GM21515 (cell line): ENCODE data around the gene CACNA1C.

Source experiments
- ATAC-seq: cut with Tn5 transposase; IDR thresholded peaks from one replicate; pipeline ENCODE4 v1.9.1; 2021; ENCODE audit not compliant: unreplicated experiment

Gene CACNA1C

GRCh38 chr12:2562400-2562799, 509.6 kb downstream of the CACNA1C start:
- no peak for ATAC-seq

DNA sequence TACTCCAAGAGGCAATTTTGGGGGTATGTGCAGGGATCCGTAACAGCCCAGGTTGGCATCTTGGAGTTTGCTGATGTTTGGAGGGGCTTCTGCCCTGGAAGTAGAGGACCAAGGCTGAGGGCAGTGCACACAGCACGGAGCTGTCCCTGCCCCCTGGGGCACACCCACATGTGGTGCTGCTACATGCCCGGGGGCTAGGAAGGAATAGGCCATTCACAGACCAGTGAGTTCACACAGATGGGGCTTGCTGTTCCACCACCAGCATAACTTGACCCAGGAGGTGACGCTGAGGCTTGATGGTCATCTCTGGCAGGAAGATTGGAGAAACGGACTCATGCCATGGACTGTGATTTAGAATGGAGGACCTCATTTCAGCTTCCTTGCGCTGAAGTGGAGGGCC, 510.9 kb downstream of the CACNA1C start:
- ATAC-seq: no peak

DNA sequence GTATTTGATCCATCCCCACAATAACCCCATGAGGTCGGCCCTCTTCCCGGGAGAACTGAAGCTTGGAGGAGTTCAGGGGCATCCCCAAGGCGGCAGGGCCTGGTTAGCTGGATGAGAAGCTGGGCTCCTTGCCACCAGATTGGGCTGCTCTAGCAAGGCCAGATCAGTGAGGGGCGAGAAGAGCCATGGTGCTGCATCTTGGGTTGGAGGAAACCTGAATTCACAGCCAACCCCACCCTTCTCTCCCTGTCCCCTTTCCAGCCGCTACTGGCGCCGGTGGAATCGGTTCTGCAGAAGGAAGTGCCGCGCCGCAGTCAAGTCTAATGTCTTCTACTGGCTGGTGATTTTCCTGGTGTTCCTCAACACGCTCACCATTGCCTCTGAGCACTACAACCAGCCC, 513.4 kb downstream of the CACNA1C start:
- no peak for ATAC-seq

GRCh38 chr12:2567711-2568110, 514.9 kb downstream of the CACNA1C start:
- ATAC-seq: no peak

DNA sequence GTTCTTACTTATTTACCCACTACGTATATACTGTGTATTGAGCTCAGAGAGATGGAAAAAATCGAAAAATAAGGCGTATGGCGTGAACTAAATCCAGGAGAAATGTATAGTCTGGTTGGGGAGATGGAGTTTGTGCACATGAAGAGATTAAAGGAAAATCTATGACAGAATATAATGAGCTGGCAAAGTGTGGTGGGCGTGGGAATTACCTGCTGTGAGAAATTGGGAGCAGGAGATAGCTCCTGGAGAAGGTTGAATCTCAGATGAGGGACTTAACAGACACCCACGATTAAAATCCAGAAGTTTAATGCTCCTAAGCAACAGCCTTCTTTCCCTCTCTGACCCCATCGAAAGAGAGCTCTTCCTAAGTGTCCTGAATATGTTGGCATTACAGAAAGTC, 517.8 kb downstream of the CACNA1C start:
- ATAC-seq: no peak

GRCh38 chr12:2574355-2574935, 521.7 kb downstream of the CACNA1C start:
- no peak for ATAC-seq

GRCh38 chr12:2575245-2575644, 522.5 kb downstream of the CACNA1C start:
- no peak for ATAC-seq

- no peak for ATAC-seq
Observed at GRCh38 chr12:2578211-2578610, 525.4 kb downstream of the CACNA1C start.

DNA sequence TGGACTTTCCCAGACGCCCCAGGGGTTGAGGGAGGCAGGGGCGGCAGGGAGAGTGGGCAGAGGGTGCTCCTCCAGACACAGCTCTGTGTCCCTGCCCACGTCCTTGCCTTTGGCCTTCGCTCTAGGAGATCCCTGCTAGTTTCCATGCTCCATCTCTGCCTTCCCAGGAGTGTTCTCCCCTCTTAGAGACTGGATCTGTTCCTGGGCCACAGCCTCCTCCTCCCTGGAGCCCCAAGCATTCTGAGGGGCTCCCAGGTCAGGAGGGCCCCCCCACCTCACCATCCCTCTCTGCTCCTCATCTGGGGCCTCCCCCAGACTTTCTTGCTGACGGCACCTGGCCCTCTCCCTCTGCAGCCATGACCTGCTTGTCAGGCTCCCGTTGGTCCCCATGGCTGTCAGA, 526.0 kb downstream of the CACNA1C start:
- ATAC-seq: no peak

DNA sequence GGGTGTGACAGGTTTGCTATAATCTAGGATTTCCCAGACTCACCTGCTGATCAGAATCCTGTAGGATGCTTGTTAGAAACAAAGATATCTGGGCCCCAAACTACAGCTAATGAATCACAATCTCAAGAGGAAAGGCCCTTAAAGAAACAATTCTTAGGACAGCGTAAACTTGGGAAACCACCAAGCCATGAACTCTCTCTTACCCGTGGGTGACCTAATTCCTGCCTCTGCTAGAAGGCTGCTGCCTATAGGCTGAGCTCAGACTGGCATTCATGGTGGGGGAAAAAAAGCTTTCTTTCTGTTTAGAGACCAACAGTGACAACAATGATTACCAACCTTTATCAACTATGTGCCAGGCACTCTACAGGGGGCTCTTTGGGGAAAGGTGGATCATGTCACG, 528.0 kb downstream of the CACNA1C start:
- ATAC-seq: no peak

- no peak for ATAC-seq
Observed at GRCh38 chr12:2581293-2582045, 528.7 kb downstream of the CACNA1C start.

- ATAC-seq: no peak
Observed at GRCh38 chr12:2582631-2583030, 529.8 kb downstream of the CACNA1C start.

GRCh38 chr12:2583091-2583497, 530.3 kb downstream of the CACNA1C start:
- ATAC-seq: no peak

DNA sequence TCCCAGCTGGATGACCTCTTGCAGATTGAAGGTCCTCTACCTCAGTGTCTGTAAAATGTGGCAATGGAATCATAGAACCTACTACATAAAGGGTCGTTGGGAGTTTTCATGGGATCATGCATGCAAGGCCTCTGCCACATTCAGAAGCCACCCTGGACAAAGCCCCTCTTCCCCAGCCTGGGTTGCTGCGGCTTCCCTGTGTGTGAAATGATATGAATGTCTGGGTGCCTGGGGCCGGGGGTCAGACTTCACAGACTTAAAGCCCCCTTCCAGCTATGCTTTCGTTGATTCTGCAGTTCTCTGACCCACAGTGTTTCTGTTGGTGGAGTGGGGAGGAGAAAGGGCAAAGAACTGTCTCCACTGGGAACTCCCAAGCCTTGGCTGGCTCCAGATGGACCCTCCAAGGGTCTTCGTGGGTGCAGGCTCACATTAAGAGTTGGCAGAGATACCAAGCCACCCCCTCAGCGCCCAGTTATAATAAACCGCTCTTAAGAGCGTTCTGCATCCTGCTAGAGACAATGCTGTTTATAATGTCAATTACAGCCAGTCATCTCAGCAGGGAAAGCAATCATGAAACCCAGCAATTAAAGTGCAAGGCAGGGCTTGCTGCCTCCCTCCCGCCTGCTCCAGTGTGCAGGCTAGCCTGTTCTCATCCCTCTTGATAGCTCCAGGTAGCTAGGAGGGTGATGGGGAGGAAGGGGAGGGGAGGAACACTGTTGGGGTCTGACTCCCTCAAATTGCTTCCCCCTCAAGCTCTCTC, 531.0 kb downstream of the CACNA1C start:
- no peak for ATAC-seq

DNA sequence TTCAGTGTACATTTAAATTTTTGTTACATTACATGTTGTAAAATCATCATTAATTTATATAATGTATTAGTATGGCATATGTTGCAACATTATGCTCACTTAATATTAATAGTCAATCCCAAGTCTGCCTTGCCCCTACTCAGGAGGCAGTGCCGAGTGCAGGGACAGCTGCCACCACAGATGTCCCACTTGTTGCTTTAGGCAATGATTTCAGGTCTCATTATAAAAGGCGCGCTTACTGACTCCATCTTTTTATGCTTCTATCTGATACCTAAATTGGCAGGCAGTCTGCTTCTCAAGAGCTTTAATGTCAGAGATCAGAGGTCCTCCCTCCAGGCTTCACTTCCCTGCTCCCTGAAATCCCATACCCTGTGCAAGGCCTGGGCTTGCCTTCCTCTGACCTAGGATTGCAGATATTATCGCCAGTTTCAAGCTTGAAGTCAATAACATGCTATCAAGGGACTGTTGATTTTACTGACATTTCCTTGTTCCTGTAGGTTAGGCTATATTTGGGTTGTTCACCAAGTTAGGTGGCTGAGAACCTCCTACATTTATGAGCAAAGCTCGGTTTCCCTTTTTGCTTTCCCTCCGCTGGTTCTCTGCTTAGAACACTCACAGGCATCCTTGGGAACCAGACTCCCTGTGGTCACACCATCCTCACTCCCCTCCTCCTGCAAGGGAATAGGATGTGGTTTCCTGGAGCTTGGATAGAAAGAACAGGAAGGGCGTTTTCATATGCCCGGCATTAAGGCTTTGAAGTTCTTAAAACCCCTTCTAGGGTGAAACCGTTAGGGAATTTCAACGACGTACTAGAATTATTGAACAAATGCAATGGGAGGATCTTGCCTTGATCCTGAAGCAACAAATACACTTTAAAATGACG, 533.6 kb downstream of the CACNA1C start:
- no peak for ATAC-seq

DNA sequence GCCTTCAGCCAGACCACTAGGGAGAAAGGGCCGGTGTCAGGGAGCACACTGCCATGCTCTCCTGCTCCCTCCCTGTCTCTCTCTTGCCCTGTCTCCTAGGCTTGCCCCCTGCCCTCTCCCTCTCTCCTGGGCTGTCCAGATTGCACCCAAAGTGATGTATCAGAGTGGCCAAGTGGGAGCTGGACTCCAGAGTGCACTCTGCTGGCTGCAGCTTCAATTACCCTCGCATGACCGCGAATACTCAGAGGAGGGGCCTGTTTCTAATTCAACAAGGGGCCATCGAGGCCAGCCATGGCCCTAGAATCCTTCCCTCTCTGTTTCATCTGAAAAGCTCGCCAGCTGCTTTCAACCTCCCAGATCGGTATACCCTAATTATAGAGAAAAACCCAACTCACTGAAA, 535.6 kb downstream of the CACNA1C start:
- no peak for ATAC-seq

DNA sequence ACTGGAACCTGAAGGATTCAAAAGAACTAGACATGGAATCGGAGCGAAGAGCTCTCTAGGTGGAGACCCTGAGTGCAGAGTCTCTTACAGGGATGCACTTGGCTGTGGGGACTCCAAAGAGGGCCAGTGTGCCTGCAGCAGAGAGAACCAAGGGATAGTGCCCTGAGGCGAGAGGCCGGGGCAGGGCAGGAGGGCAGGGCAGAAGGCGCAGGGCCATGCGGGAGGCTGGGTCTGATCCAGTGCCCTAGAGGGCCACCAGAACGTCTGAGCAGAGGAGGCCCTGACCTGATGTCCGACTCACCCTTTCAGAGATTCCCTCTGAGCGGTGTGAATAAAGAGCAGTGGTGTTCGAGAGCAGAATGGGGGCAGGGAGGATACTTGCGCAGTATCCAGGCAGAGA, 536.6 kb downstream of the CACNA1C start:
- no peak for ATAC-seq

GRCh38 chr12:2593045-2593444, 540.3 kb downstream of the CACNA1C start:
- no peak for ATAC-seq

- ATAC-seq: no peak
Observed at GRCh38 chr12:2596441-2596840, 543.7 kb downstream of the CACNA1C start.

DNA sequence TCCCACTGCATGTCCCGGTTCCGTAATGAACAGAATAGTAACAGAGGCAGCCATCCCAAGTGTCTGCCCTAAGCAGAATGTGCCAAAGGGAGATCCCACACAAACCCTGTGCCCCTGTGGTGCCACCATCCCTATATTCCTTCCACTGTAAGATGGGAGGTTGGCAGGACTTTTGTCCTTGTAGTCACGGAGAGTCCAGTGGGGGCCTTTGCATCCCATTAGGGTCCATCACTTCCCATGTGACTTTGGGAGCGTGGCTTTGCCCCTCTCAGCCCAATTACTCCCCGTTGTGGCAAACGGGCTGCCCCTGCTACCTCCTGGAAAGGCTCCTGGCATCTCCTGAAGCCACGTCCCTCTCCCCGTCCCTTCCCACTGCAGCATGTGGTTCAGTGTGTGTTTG, 552.5 kb downstream of the CACNA1C start:
- no peak for ATAC-seq
